Stimulated activated CD4-positive, alpha-beta T cell treated with anti-CD3 and anti-CD28 coated beads, Interleukin-4, amount 100 ng/mL, for 24 hours (primary cell): ENCODE measurements around the gene EHBP1L1.
A peak's percentile ranks its signal among the peaks of the same experiment; 100 is the strongest.
"Not testable (repeated sequence)": the region's sequence is repeated elsewhere in the genome, so short reads cannot be mapped to it uniquely, and the experiment has no call there.

ENCODE experiments used
- DNase-seq: peaks from one replicate; pipeline ENCODE4 v3.0.0-alpha.2; 2020

The EHBP1L1 gene

GRCh38 chr11:65562788-65563187 lies 13.1 kb upstream of the EHBP1L1 start:
- no peak for DNase-seq

GRCh38 chr11:65563601-65564000 lies 12.3 kb upstream of the EHBP1L1 start:
- no peak for DNase-seq

GRCh38 chr11:65564879-65565559 lies 10.8 kb upstream of the EHBP1L1 start:
- not testable (repeated sequence) for DNase-seq

- no peak for DNase-seq
These were observed 10.0 kb upstream of the EHBP1L1 start for GRCh38 chr11:65565624-65566453.

GRCh38 chr11:65569164-65569972 lies 6.5 kb upstream of the EHBP1L1 start:
- no peak for DNase-seq

GRCh38 chr11:65569973-65570918 lies 5.6 kb upstream of the EHBP1L1 start, which contains the start of gene ZNRD2:
Gene ZNRD2 (plus strand): TSS chr11:65570477. CDS start chr11:65570492, 15 bp downstream.
- DNase-seq: peak; percentile 99

GRCh38 chr11:65571420-65571819 lies 4.4 kb upstream of the EHBP1L1 start:
- no peak for DNase-seq

GRCh38 chr11:65571940-65572339 lies 3.9 kb upstream of the EHBP1L1 start:
- no peak for DNase-seq

- peak; percentile 89 for DNase-seq
These were observed 3.3 kb upstream of the EHBP1L1 start, which contains the start of gene FAM89B for GRCh38 chr11:65572356-65573051. Gene FAM89B (plus strand): TSS chr11:65572538. CDS start chr11:65572670, 132 bp downstream.

- DNase-seq: no peak
These were observed 2.3 kb upstream of the EHBP1L1 start for GRCh38 chr11:65573391-65574079.

GRCh38 chr11:65574109-65574810 lies 1.6 kb upstream of the EHBP1L1 start:
- DNase-seq: peak; percentile 86

GRCh38 chr11:65574811-65575567 lies 864 bp upstream of the EHBP1L1 start:
- DNase-seq: no peak

GRCh38 chr11:65576232-65576866 lies 496 bp downstream of the EHBP1L1 start:
- DNase-seq: no peak

GRCh38 chr11:65576867-65577755 lies 1.3 kb downstream of the EHBP1L1 start:
- peak; percentile 46 for DNase-seq

GRCh38 chr11:65577756-65578109 lies 1.9 kb downstream of the EHBP1L1 start:
- no peak for DNase-seq

- DNase-seq: no peak
These were observed 2.3 kb downstream of the EHBP1L1 start for GRCh38 chr11:65578134-65578533.

GRCh38 chr11:65578667-65579066 lies 2.8 kb downstream of the EHBP1L1 start:
- no peak for DNase-seq

- no peak for DNase-seq
These were observed 3.4 kb downstream of the EHBP1L1 start for GRCh38 chr11:65579291-65579690.
